MM.1S (cell line): ENCODE data around the gene KLHL5.

Experiments used
- DNase-seq: peaks from one replicate; pipeline ENCODE4 v3.0.0-alpha.2; 2015
- H2AFZ ChIP-seq: fragments of 300-600 bp; sonication (generic); 2 replicates; pipeline ENCODE4 v1.6.0; 2016; ENCODE audit warnings: antibody characterized with exemption, low read length
- H3F3A ChIP-seq: fragments of 300-600 bp; sonication (generic); 2 replicates; pipeline ENCODE4 v1.6.1; 2016; ENCODE audit warnings: mild to moderate bottlenecking, antibody characterized with exemption, low read length, moderate library complexity, mixed read lengths; ENCODE audit not compliant: insufficient read depth
- H3K27ac ChIP-seq: fragments of 300-600 bp; sonication (generic); 2 replicates; pipeline ENCODE4 v1.5.1; 2016; ENCODE audit warnings: mild to moderate bottlenecking, low read length
- H3K27me3 ChIP-seq: fragments of 300-600 bp; sonication (generic); replicated peaks from 2 replicates; pipeline ENCODE4 v1.6.0; 2016; ENCODE audit warnings: low read length; ENCODE audit not compliant: insufficient read depth
- H3K36me3 ChIP-seq: fragments of 300-600 bp; sonication (generic); replicated peaks from 2 replicates; pipeline ENCODE4 v1.6.1; 2016; ENCODE audit warnings: mild to moderate bottlenecking, low read length, mixed read lengths; ENCODE audit not compliant: insufficient read depth
- H3K4me1 ChIP-seq: fragments of 300-600 bp; sonication (generic); 2 replicates; pipeline ENCODE4 v1.6.1; 2016; ENCODE audit warnings: low read length, mixed read lengths
- H3K4me2 ChIP-seq: fragments of 300-600 bp; sonication (generic); 2 replicates; pipeline ENCODE4 v1.6.0; 2016; ENCODE audit warnings: low read depth, low read length
- H3K4me3 ChIP-seq: fragments of 300-600 bp; sonication (generic); 2 replicates; pipeline ENCODE4 v1.5.1; 2016; ENCODE audit warnings: low read length, mixed read lengths
- H3K79me2 ChIP-seq: fragments of 300-600 bp; sonication (generic); 2 replicates; pipeline ENCODE4 v1.6.1; 2016; ENCODE audit warnings: mixed run types, low read length, mixed read lengths
- H3K9ac ChIP-seq: fragments of 300-600 bp; sonication (generic); 2 replicates; pipeline ENCODE4 v1.6.1; 2016; ENCODE audit warnings: low read length, mixed read lengths
- H3K9me2 ChIP-seq: fragments of 300-600 bp; sonication (generic); replicated peaks from 2 replicates; pipeline ENCODE4 v1.6.1; 2016; ENCODE audit warnings: mild to moderate bottlenecking, low read length, mixed read lengths; ENCODE audit not compliant: insufficient read depth
- H3K9me3 ChIP-seq: fragments of 300-600 bp; sonication (generic); replicated peaks from 2 replicates; pipeline ENCODE4 v1.6.1; 2016; ENCODE audit warnings: mild to moderate bottlenecking, low read length, mixed read lengths; ENCODE audit not compliant: insufficient read depth
- H4K20me1 ChIP-seq: fragments of 300-600 bp; sonication (generic); 2 replicates; pipeline ENCODE4 v1.6.1; 2016; ENCODE audit warnings: mild to moderate bottlenecking, low read length, moderate library complexity, mixed read lengths; ENCODE audit not compliant: insufficient read depth
- CTCF ChIP-seq: fragments of 300-600 bp; sonication (generic); IDR thresholded peaks from 2 replicates; pipeline ENCODE4 v1.5.1; 2016; ENCODE audit warnings: antibody characterized with exemption, low read length, mixed read lengths
- EZH2 ChIP-seq: fragments of 300-600 bp; sonication (generic); optimal IDR thresholded peaks from 2 replicates; pipeline ENCODE3; 2017; ENCODE audit warnings: low read depth, mild to moderate bottlenecking, antibody characterized with exemption, low read length, mixed read lengths
- EZH2phosphoT487 ChIP-seq: fragments of 300-600 bp; sonication (generic); IDR thresholded peaks from 2 replicates; pipeline ENCODE4 v1.6.1; 2018; ENCODE audit warnings: antibody characterized with exemption, low read length

The KLHL5 gene

GRCh38 chr4:39166669-39167068 lies 104.6 kb downstream of the KLHL5 start:
- no peaks in the 10 kb centered on the region for H3K4me1 ChIP-seq
- DNase-seq: no peak
- no peak overlapping the region for H3K4me3 ChIP-seq
- no peaks in the 10 kb centered on the region for H3K9me3 ChIP-seq
- H4K20me1 ChIP-seq: no peaks in the 10 kb centered on the region
- H3K27me3 ChIP-seq: no peaks in the 10 kb centered on the region
- no peaks in the 10 kb centered on the region for H3F3A ChIP-seq
- TF ChIP-seq CTCF (no peak), EZH2 (no peak), EZH2phosphoT487 (no peak)
- no peak overlapping the region for H3K4me2 ChIP-seq
- H2AFZ ChIP-seq: no peak overlapping the region; the same call in 1 of the 2 replicates
- H3K9ac ChIP-seq: no peak overlapping the region
- no peak overlapping the region for H3K27ac ChIP-seq
- H3K79me2 ChIP-seq: no peaks in the 10 kb centered on the region
- no peaks in the 10 kb centered on the region for H3K9me2 ChIP-seq
- no peaks in the 10 kb centered on the region for H3K36me3 ChIP-seq

GRCh38 chr4:39169426-39169825 lies 107.4 kb downstream of the KLHL5 start:
- Histone ChIP-seq H3K27me3 (no peaks in the 10 kb centered on the region), H3K4me2 (no peak overlapping the region), H2AFZ (no peak overlapping the region), H3K9me2 (no peaks in the 10 kb centered on the region), H4K20me1 (no peaks in the 10 kb centered on the region), H3K9me3 (no peaks in the 10 kb centered on the region), H3K79me2 (no peaks in the 10 kb centered on the region), H3K4me3 (no peak overlapping the region), H3K9ac (no peak overlapping the region), H3K36me3 (no peaks in the 10 kb centered on the region), H3K27ac (no peak overlapping the region), H3K4me1 (no peaks in the 10 kb centered on the region), H3F3A (no peaks in the 10 kb centered on the region)
- no peak for DNase-seq
- TF ChIP-seq EZH2: no peak
- no peak for TF ChIP-seq EZH2phosphoT487
- TF ChIP-seq CTCF: no peak

- no peak for DNase-seq
- Histone ChIP-seq H3K36me3 (no peaks in the 10 kb centered on the region), H3K27me3 (no peaks in the 10 kb centered on the region), H3K9ac (no peak overlapping the region), H3K79me2 (no peaks in the 10 kb centered on the region), H3F3A (no peaks in the 10 kb centered on the region), H3K4me1 (no peaks in the 10 kb centered on the region), H3K9me2 (no peaks in the 10 kb centered on the region), H3K9me3 (no peaks in the 10 kb centered on the region), H3K27ac (no peak overlapping the region), H4K20me1 (no peaks in the 10 kb centered on the region), H3K4me3 (no peak overlapping the region), H2AFZ (no peak overlapping the region), H3K4me2 (no peak overlapping the region)
- no peak for TF ChIP-seq CTCF
- no peak for TF ChIP-seq EZH2
- TF ChIP-seq EZH2phosphoT487: no peak
Measured at GRCh38 chr4:39170301-39170700, 108.3 kb downstream of the KLHL5 start.
